GM19043 (cell line): ENCODE data around the gene KPNA6.

Experiments used
- ATAC-seq: cut with Tn5 transposase; IDR thresholded peaks from one replicate; pipeline ENCODE4 v1.9.1; 2021; ENCODE audit warnings: low read depth; ENCODE audit not compliant: unreplicated experiment

Gene KPNA6

DNA sequence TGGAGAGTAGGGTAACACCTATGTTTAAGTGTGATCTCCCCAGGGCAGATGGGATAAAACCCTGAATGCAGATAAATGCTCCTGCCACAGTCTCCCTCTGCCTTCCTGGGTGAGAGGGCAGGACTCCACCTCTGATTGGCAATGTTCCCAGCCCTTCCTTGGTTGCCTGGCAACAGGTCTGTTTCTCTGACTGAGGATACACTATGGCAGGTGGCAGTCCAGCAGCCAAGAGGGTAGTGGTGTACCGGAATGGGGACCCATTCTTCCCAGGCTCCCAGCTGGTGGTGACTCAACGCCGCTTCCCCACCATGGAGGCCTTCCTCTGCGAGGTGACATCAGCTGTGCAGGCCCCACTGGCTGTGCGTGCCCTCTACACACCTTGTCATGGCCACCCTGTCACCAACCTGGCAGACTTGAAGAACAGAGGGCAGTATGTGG, 101.1 kb downstream of the KPNA6 start, which contains the start of gene DCDC2B:
DCDC2B (plus strand) TSS at position 199 of the 438 bp plus-strand sequence; CDS start at position 204, 5 bp downstream.
- ATAC-seq, result no peak

DNA sequence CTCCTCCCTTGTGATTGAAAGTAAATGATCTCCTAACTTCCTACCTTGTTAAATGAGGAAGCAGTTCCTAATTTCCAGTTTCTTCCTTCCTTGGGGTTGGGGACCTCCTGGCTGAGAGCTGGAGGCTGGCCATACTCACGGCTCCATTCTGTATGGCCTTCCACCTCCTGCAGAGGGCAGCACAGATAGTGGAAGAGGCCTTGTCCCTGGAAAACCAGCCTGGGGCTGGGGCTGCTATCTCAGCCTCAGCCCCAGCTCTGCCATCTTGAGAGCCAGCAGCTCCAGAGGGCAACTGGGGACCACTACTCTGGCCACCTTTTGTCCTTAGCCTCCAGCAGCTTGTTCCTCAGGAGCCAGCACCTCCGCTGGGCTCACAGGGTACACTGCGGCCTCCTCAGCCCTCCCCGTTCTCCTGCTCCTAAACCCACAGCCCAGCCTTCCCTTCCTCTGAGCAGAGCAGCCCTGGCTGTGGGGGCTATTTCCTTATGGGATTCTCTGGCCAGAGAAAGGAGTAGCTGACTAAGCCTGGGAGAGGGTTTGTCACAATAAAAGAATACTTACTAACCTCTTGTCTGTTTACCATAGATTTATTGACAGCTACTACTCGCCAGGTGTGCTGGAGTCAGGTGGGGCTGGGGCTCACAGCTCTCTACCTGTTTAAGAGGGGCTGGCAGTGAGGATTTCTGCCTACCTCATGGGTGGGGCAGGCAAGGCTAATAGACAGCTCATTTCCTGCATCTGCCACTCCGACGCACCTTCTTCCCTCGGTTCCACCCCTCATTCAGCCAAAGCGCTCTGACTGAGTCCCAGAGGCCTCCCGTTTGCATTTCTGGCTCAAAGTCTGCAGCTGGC, 108.0 kb downstream of the KPNA6 start:
- no peak for ATAC-seq

DNA sequence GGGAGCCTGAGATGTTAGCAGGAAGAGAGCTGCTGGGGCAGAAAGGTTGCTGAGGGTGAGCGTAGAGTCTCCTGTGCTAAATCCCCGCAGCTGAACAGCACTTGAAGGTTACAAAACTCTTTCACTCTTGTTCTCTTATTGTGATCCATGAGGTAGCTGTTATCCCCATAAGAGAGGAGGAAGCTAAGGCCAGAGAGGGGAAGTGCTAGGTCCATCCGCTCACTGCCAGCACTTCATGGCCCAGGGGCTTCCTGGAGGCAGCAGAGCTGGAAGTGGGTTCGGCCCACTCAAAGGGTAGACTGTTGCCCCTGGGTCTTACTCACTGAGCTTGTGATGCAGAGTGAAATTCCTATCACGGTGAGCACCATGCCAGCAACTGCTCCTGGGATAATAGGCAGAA, 108.7 kb downstream of the KPNA6 start:
- no peak for ATAC-seq

DNA sequence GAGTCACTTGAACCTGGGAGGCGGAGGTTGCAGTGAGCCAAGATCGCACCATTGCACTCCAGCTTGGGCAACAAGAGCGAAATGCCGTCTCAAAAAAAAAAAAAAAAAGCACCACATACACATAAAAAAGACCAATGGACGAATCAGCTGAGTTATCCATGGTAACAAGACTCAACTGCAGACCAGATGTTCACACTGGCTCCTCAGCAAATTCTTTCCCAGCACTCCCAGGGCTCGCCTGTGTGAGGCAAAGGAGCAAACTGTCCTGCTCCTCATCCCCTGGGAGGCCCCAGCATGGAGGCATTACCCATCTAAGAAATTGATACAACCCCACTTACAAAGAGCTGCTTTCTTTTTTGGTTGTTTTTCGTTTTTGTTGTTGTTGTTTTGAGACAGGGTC, 111.2 kb downstream of the KPNA6 start:
- ATAC-seq, result no peak

DNA sequence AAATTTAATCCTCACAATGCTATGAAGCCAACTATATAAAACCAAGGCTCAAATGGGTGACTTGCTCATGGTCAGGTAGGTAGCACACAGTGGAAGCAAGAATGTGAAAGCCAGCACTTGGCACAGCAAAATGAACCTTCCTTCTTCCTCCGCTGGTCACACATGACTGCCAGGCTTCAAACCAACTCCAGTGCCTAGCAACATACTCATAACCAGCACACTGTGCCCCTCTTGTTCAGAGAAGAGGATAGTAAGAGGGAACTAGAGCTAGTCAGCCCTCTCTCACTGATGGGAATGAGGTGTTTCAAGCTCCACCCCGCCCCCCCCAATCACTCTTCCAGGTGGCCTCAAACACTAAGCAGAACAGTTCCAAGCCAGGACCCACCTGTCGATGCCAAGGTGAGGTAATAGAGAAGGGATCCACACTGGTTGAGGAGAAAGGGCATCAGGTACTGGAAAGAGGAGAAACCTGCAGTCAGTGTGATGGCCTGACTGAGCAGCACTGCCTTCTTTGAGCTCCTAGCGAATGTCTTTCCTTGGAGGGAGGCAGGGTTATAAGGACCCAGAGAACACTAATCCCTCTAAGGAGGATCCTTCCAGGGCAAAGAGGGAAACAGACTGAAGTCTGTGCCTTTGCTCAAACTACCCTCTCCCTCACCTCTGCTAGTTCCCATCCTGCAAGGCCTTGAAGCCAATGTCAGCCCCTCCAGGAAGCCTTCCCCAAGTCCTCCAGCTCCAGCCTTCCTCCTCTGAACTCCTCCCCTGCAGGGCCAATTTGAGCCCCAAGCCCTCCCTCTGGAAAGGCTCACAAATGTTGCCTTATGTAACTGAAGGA, 113.1 kb downstream of the KPNA6 start:
- ATAC-seq, result no peak

DNA sequence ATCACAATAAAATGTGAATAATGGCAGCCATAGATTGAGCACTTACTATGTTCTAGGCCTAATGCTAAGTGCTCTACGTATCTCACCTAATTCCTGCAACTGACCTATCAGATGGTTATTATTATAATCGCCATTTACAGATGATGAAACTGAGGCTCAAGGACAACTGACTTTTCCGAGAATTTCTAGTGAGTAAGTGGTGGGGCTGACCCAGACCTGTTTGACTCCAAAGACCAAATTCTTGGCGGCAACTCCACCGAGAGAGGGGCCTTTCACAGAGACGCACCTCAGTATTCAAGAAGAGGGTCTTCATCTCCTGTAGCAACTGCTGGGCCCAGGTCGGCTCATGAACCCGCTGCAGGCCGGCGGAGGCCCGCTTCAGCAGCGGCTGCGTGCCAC, 113.7 kb downstream of the KPNA6 start:
- no peak for ATAC-seq

DNA sequence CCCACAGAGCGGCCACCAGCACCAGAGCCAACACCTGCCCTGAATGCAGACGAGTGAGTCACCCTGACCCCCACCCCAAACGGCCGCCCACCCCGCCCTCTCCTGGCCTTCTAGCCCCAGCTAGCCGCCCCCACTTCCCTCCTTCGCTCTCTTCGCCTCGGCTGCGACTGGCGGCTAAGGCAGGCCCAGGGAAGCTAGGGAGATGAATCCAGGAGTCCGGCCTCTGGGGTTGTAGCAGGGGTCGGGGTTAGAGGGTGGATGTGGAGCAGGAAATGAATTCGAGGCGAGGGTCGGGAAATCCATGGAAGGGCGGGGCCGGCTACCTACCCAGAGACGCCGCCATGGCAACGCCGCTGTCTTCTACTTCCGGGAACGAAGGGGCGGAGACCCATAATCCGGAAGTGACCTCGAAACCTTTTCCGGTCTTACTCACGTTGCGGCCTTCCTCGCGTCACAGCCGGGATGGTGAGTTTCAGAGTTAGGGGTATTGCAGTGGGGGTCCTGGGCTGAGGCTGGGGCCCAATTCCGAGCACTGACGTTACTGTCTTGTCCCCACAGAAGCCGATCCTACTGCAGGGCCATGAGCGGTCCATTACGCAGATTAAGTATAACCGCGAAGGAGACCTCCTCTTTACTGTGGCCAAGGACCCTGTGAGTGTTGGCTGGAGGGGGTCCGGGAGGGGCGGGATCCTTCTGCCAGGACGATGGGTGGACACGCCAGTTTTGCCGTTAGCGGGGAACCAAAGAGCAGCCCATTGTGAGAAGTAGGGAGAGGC, 114.3 kb downstream of the KPNA6 start, which contains the start of the genes EIF3I and TMEM234:
EIF3I (plus strand) TSS at position 428 of the 776 bp plus-strand sequence; CDS start at position 463, 35 bp downstream.
TMEM234 (minus strand) TSS at position 374 of the 776 bp plus-strand sequence; CDS start at position 343, 31 bp downstream.
- peak; percentile 90 for ATAC-seq

DNA sequence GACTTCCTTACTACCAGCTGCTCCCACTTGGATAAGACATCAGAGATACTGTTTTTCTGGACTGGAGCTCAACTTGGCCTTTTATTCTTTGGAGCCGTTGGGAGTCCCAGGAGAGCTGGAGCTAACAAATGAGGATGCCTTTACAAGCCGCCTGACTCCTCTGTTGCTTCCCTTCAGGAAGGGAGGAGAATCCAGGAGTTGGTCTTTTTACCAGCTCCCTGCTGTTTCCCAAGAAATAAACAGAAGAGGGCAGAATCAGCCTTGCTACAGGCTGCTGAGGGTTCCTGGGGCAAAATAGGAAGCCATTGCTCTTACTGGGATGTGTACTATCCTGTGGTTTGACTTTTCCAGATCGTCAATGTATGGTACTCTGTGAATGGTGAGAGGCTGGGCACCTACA, 115.8 kb downstream of the KPNA6 start:
- ATAC-seq, result no peak

DNA sequence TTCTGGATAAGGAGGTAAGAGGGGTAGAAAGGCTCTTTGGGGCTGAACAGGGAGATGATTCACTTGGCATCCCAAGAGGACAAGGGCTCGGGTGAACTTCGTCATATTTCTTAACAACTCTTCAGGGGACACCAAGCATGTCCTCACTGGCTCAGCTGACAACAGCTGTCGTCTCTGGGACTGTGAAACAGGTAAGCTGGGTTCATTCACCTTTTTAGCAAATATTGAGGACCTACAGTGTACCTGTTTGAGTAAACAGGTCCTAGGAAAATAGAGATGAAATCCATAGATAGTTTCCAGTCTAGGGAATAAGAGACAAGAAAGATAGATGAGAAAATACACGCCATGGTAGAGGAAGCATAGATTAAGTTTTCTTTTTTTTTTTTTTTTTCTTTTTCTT, 116.4 kb downstream of the KPNA6 start:
- ATAC-seq, result no peak
